GM10248 (cell line): ENCODE measurements around the gene TOPAZ1.

ENCODE experiments used
- CTCF ChIA-PET: fragments of 300-600 bp; sonication (Branson Sonifier 250); formaldehyde crosslinking; extraction: SDS; loops from one replicate; lab custom pipeline; 2021; ENCODE audit warnings: antibody characterized with exemption; lab: Yijun Ruan, JAX
- POLR2A ChIA-PET: fragments of 350-650 bp; sonication (Branson Sonifier 250); formaldehyde crosslinking; extraction: SDS; loops from one replicate; lab custom pipeline; 2020; ENCODE audit warnings: antibody characterized with exemption; lab: Yijun Ruan, JAX
- DNase-seq: peaks from one replicate; pipeline ENCODE4 v3.0.0; 2012; ENCODE audit errors: extremely low spot score
- CTCF ChIP-seq: IDR thresholded peaks from 2 replicates; pipeline ENCODE4 v1.5.1; 2012; ENCODE audit warnings: mild to moderate bottlenecking, low read depth; ENCODE audit errors: extremely low read depth, missing control alignments, control extremely low read depth

Gene TOPAZ1

GRCh38 chr3:44280631-44281030 lies 38.9 kb downstream of the TOPAZ1 start:
- no peak for DNase-seq
- ChIA-PET CTCF (interaction anchor here (0.8 kb wide), 1 partner anchor 45 kb away, joined by 3 read pairs; no protein-coding TSS in a partner anchor), POLR2A (no interaction called here)
- TF ChIP-seq CTCF: no peak

GRCh38 chr3:44284949-44285348 lies 43.3 kb downstream of the TOPAZ1 start:
- ChIA-PET CTCF (no interaction called here), POLR2A (no interaction called here)
- TF ChIP-seq CTCF: no peak
- no peak for DNase-seq

GRCh38 chr3:44289882-44290462 lies 48.3 kb downstream of the TOPAZ1 start:
- TF ChIP-seq CTCF: no peak
- no peak for DNase-seq
- POLR2A ChIA-PET: no interaction called here
- CTCF ChIA-PET: interaction anchor here (0.8 to 1.0 kb wide), 2 partner anchors 22 to 53 kb away, joined by 3 read pairs; no protein-coding TSS in a partner anchor

- TF ChIP-seq CTCF: no peak
- DNase-seq: no peak
- ChIA-PET POLR2A (no interaction called here), CTCF (interaction anchor here (1.2 kb wide), 2 partner anchors 9 to 27 kb away, joined by 3 to 4 read pairs; no protein-coding TSS in a partner anchor)
These were observed 50.6 kb downstream of the TOPAZ1 start for GRCh38 chr3:44292276-44292675.

GRCh38 chr3:44292947-44293346 lies 51.3 kb downstream of the TOPAZ1 start:
- ChIA-PET POLR2A (no interaction called here), CTCF (interaction anchor here (1.2 kb wide), 2 partner anchors 8 to 27 kb away, joined by 3 to 4 read pairs; no protein-coding TSS in a partner anchor)
- TF ChIP-seq CTCF: no peak
- DNase-seq: no peak

GRCh38 chr3:44297255-44297654 lies 55.6 kb downstream of the TOPAZ1 start:
- TF ChIP-seq CTCF: no peak
- ChIA-PET POLR2A (no interaction called here), CTCF (no interaction called here)
- DNase-seq: no peak
